Pancreas (tissue), 10 donors: Measurements from ENCODE around the gene CDC25B. TPM values are rescaled to one million over a fixed set of nuclear protein-coding genes. Genes with fewer than 3 reads are reported as not detected.

Source experiments
- ATAC-seq, 4 donors: fragments of 200-7000 bp; cut with Tn5 transposase; one replicate each; pipeline versions ENCODE4 v1.8.0 to v1.9.1; 2020; ENCODE audit warnings: mild to moderate bottlenecking in 4 of 4, moderate library complexity in 4 of 4
- DNase-seq, 6 donors: peaks; one replicate each; pipeline ENCODE4 v3.0.0-alpha.2; 2020
- FAIRE-seq: peaks from 2 replicates; lab custom pipeline; 2012; peaks lifted over from hg19 to GRCh38; lab: Jason Lieb, UNC
- H3K27ac ChIP-seq, 4 donors: fragments of 200-600 bp; sonication (generic); 1 replicate in 3 of 4; 2 replicates in 1 of 4; pipeline versions ENCODE4 v1.5.0 to v1.8.0; 2020
- H3K27me3 ChIP-seq, 4 donors: fragments of 200-600 bp; one replicate each; pipeline ENCODE4 v1.8.0; 2021
- H3K36me3 ChIP-seq, 3 donors: fragments of 200-600 bp; sonication (generic) in 1 of 3; one replicate each; pipeline versions ENCODE4 v1.5.0 to v1.8.0; 2020 to 2021
- H3K4me1 ChIP-seq, 3 donors: fragments of 200-600 bp; one replicate each; pipeline ENCODE4 v1.8.0; 2021
- H3K4me3 ChIP-seq, 4 donors: fragments of 200-600 bp; sonication (generic) in 2 of 4; one replicate each; pipeline versions ENCODE4 v1.5.0 to v1.8.0; 2020 to 2021
- H3K9me3 ChIP-seq, 4 donors: fragments of 200-600 bp; one replicate each; pipeline ENCODE4 v1.8.0; 2021
- CTCF ChIP-seq, 4 donors: fragments of 200-600 bp; sonication (generic) in 3 of 4; IDR thresholded peaks; one replicate each; pipeline versions ENCODE4 v1.5.0 to v1.8.0; 2021; ENCODE audit warnings: antibody characterized with exemption in 4 of 4
- WGBS, 2 donors: extraction: QIAGEN DNeasy Blood & Tissue Kit; methylation state at CpG; one replicate each; pipeline ENCODE4 v1.1.7; 2013; 5-methylcytosine and 5-hydroxymethylcytosine counted together
- intact Hi-C, 3 donors: fragments of 100-400 bp; cut with DNase I; formaldehyde crosslinking; loops; one replicate each; pipeline versions ENCODE4 v1.11.1 to v1.14.2; 2022
- polyA plus RNA-seq, 2 donors: library from polyadenylated mRNA; stranded (reverse); fragments of 200-250 nt; gene quantifications; one replicate each; pipeline ENCODE4 v1.2.3, GENCODE V29; 2013
- total RNA-seq, 6 donors: library from RNA; stranded (reverse); fragmentation: NEBNext Ultra II Directional in 4 of 6; extraction: Animal tissue kit (Norgen Biotek cat#: 25700) in 4 of 6; gene quantifications; one replicate each; pipeline versions ENCODE4 v1.2.1 to v1.2.4, GENCODE V29; 2021 to 2023
- donor health status: healthy with polysubstance abuse.
- donor health status: DM: no; HTN: no; CAD: no; lungs with moderate emphysema.
- donor health status: DM: no; HTN: no; CAD: no.
- donor health status: control.
- donor health status: control.
- donor health status: Bipolar disorder and iron deficiency.
- donor health status: DM: yes; HTN: yes; CAD: no.
- donor health status: DM: no; HTN: no; CAD: no.
- donor health status: DM: no; HTN: no; CAD: no.
- donor health status: DM: yes; HTN: yes; CAD: no.

CDC25B gene
- total and polyA plus RNA-seq, 8 donors: 3.7 to 28.8 (median 7.9) TPM

DNA sequence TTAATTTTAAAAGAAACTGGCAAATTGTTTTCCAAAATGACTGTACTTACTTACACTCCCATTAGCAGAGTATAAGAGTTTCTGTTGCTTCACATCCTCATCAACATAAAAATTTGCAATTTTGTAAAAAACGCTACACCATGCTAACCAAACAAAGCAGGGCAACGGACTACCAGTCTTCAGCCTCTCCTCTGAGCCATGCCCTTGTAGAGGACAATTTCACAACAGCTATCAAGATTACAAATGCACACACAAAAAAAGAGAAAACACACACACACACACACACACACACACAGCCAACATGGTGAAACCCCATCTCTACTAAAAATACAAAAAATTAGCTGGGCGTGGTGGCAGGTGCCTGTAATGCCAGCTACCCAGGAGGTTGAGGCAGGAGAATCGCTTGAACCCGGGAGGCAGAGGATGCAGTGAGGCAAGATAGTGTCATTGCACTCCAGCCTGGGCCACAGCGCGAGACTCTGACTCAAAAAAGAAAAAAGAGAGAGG lies 24.5 kb upstream of the CDC25B start:
- Histone ChIP-seq H3K27ac (no peak overlapping the region), H3K4me3 (no peak overlapping the region), H3K9me3 (no peaks in the 10 kb centered on the region), H3K36me3 (no peaks in the 10 kb centered on the region), H3K4me1 (peaks cover 0 to 10% (median 8%) of the 10 kb centered on the region in 3 donors), H3K27me3 (no peaks in the 10 kb centered on the region)
- WGBS, 2 donors: 70 to 80% methylated on average over 7 of the region's 7 CpGs
- TF ChIP-seq CTCF (IDR thresholded peaks at IDR 0.05): no peak
- DNase-seq (no peak), FAIRE-seq (no peak), ATAC-seq (no peak)
- intact Hi-C loops: no loop called here

GRCh38 chr20:3775457-3776108 lies 20.5 kb upstream of the CDC25B start:
- no peak for TF ChIP-seq CTCF (IDR thresholded peaks at IDR 0.05)
- FAIRE-seq: no peak
- ATAC-seq: no peak
- no peaks in the 10 kb centered on the region for H3K27me3 ChIP-seq
- no peaks in the 10 kb centered on the region for H3K9me3 ChIP-seq
- peaks cover 0 to 11% (median 0%) of the 10 kb centered on the region in 3 donors for H3K4me1 ChIP-seq
- no peaks in the 10 kb centered on the region for H3K36me3 ChIP-seq
- intact Hi-C loops: no loop called here
- WGBS, 2 donors: 72 to 89% methylated on average over 4 of the region's 4 CpGs
- peak in 1 of 6 donors; percentile 7 for DNase-seq
- no peak overlapping the region for H3K27ac ChIP-seq
- H3K4me3 ChIP-seq: no peak overlapping the region

- Histone ChIP-seq H3K27ac (no peak overlapping the region), H3K36me3 (no peaks in the 10 kb centered on the region), H3K4me3 (peak overlapping the region; percentile 17 to 58 (median 46)), H3K27me3 (no peaks in the 10 kb centered on the region), H3K9me3 (no peaks in the 10 kb centered on the region), H3K4me1 (peaks cover 0 to 22% (median 4%) of the 10 kb centered on the region in 3 donors)
- peak in 1 of 4 donors; percentile 2 for ATAC-seq
- no peak for FAIRE-seq
- intact Hi-C loops: no loop called here
- DNase-seq: no peak
- TF ChIP-seq CTCF (IDR thresholded peaks at IDR 0.05): no peak
- 24 to 42% methylated on average over 16 of the region's 16 CpGs for WGBS, 2 donors
Measured at GRCh38 chr20:3777381-3777715, 18.8 kb upstream of the CDC25B start.

- TF ChIP-seq CTCF (IDR thresholded peaks at IDR 0.05): no peak
- Histone ChIP-seq H3K36me3 (no peaks in the 10 kb centered on the region), H3K27me3 (no peaks in the 10 kb centered on the region), H3K27ac (no peak overlapping the region), H3K4me1 (peaks cover 0 to 22% (median 4%) of the 10 kb centered on the region in 3 donors), H3K4me3 (peak overlapping the region; percentile 17 to 58 (median 46)), H3K9me3 (no peaks in the 10 kb centered on the region)
- WGBS, 2 donors: 4 to 5% methylated on average over 57 to 70 of the region's 70 CpGs
- peak; percentile 48 to 86 (median 70) for DNase-seq
- intact Hi-C loops: no loop called here
- FAIRE-seq: no peak
- ATAC-seq: peak; percentile 56 to 76 (median 63)
Measured at GRCh38 chr20:3777716-3778629, 18.1 kb upstream of the CDC25B start.
